Eye (tissue), 1 donor: ENCODE data around the gene MED9.

ENCODE experiments used
- DNase-seq: peaks from one replicate; pipeline ENCODE4 v3.0.0-alpha.2; 2015

MED9 gene

DNA sequence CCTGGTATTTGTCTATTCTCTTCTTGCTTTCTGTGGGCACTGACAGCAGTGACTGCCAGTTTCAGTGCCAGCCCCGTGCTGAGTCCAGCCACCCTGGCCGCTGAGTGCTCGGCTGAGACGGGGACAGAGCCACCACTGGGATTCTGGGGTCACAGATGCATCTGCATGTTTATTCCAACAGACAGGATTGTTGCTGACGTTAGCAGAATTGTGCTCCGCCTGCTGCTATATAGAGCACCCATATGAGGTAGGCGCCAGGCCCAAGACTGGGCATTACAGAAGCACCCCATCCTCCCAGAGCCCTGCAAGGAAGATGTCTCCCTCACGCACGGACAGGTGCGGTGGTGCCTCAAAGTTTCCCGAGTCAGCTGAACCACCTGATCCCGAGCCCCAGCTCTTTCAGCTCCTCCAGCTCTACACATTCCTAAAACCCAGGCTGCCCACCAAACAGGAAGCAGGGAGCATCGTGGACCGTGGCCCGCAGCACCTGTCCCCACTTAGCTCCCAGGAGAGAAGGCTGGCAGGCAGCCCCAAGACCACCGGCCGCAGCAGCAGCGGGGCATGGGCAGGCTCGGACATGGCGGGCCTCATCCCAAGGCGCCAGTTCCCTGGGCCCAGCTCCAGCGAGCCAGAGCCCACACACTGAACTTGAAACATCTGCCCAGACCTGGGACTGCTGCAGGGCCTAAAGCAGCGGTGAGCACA, 64.3 kb downstream of the MED9 start:
- DNase-seq, result no peak

DNA sequence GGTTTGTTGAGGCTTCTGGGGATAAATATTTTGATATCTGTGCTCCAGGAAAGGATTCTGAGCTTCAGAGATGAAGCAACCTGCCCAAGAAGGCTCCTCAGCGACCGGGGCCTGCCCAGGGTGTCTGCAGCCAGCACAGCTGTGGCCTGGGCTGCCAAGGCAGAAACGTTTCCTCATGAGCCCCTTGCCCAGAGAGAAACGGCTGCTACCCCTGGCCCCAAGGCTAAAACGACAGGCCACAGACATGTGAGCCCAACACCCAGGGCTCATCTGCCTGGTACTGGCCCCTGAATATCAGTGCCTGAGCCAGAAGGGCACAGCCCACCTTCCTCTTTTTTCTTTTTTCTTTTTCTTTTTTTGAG, 64.8 kb downstream of the MED9 start:
- DNase-seq, result no peak
